ENCODE results near the gene CACNA1G. TPM values are rescaled to one million over a fixed set of nuclear protein-coding genes. Genes with fewer than 3 reads are reported as not detected.

Gene CACNA1G
- total RNA-seq, 2 experiments from 2014 or later: 0.13 TPM; not detected in 1

DNA sequence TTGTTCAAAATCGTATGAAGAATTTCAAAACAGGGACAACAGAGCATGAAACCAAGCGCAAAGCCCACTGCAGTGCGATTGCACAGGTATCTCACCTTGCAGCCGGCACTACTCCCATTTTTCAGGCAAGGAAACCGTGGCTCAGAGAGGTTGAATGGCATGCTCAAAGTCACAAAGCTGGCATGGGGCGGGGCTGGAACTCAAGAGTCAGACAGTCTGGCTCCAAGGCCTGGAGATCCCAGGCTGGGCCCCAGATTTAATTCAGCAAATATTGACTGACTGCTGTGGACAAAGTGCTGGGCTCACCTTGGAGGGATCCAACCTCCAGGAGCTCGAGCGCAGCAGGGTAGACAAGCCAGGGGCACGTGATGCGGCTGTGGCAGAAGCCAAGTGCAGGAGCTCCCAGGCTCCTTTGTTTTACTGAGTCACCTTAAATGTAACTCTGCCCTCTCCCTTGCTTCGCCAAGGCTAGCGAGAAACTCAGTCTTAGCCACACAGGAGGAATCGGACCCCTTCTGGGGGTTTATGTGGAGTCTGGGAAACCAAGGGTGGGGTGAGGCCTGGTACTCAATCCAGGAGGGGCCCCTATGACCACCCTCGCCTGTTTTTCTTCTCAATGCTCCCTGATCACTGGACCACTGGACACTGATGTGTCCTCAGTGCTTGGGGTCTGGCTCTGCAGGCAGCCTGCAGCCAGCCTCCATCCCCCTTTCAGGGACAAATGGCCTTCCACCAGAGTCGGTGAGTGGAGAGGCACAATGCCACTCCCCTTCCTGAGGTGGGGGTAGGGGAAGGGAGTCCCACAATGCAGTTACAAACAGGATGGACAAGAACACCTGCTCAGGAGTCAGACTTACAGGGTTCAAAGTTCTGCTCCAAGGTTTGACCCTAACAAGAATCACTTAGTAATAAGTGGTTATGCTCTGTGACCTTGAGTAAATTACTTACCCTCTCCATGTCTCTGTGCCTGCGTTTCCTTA, 17.4 kb upstream of the CACNA1G start:
- H3K36me3 Mint-ChIP-seq (ENCODE audit: low read depth): no peaks in the 10 kb centered on the region
- ATAC-seq: no peak
- POLR2A ChIA-PET: interaction anchor here (0.6 kb wide), 1 partner anchor 323 kb away, joined by 3 read pairs; the partner anchor contains the start of gene TOB1
- intact Hi-C loops (cut with micrococcal nuclease): loop anchor here (5.0 to 10.0 kb wide), 3 partner anchors 61 to 302 kb away; no protein-coding TSS in a partner anchor
- CTCF ChIA-PET: interaction anchor here (0.8 to 3.0 kb wide), 19 partner anchors 7 to 299 kb away, joined by 3 to 17 read pairs (median 4); partner anchors contain the start of genes CACNA1G, LRRC59 and RSAD1
- H3K27ac Mint-ChIP-seq: no peak overlapping the region
- no peak for TF ChIP-seq CTCF (IDR thresholded peaks at IDR 0.05)
- H3K4me3 Mint-ChIP-seq: peak overlapping the region; percentile 53
- H3K4me1 Mint-ChIP-seq (ENCODE audit: low read depth): peaks cover 11% of the 10 kb centered on the region
- H3K27me3 Mint-ChIP-seq: peaks cover 2% of the 10 kb centered on the region
- H3K9me3 Mint-ChIP-seq: no peaks in the 10 kb centered on the region
- no peak for DNase-seq

DNA sequence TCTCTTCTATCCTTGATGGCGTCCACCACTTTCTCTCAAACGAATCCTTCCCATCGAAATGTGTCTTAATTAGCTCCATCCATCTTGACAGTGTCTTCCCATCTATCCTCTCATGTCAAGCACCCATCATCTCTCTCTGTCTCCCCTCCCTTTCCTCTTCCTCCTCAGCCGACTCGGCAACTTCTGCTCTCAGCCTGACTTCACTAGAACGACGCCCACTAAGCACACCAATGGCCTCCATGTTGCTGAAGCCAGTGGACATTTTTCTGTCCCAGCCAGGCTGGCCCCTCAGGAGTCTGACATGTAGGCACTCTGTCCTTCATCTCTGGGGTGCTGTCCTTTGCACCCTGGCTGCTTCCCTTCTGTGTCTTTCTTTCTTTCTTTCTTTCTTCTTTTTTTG, 16.0 kb upstream of the CACNA1G start:
- no peak for DNase-seq
- peaks cover 11% of the 10 kb centered on the region for H3K4me1 Mint-ChIP-seq (ENCODE audit: low read depth)
- ChIA-PET POLR2A (no interaction called here), CTCF (interaction anchor here (0.8 to 1.6 kb wide), 7 partner anchors 16 to 298 kb away, joined by 3 to 4 read pairs (median 3); partner anchors contain the start of gene CACNA1G)
- ATAC-seq: no peak
- H3K27ac Mint-ChIP-seq: no peak overlapping the region
- peaks cover 2% of the 10 kb centered on the region for H3K27me3 Mint-ChIP-seq
- H3K4me3 Mint-ChIP-seq: no peak overlapping the region
- no peaks in the 10 kb centered on the region for H3K9me3 Mint-ChIP-seq
- TF ChIP-seq CTCF (IDR thresholded peaks at IDR 0.05): no peak
- intact Hi-C loops (cut with micrococcal nuclease): loop anchor here (5.0 to 10.0 kb wide), 3 partner anchors 62 to 300 kb away; no protein-coding TSS in a partner anchor
- no peaks in the 10 kb centered on the region for H3K36me3 Mint-ChIP-seq (ENCODE audit: low read depth)

DNA sequence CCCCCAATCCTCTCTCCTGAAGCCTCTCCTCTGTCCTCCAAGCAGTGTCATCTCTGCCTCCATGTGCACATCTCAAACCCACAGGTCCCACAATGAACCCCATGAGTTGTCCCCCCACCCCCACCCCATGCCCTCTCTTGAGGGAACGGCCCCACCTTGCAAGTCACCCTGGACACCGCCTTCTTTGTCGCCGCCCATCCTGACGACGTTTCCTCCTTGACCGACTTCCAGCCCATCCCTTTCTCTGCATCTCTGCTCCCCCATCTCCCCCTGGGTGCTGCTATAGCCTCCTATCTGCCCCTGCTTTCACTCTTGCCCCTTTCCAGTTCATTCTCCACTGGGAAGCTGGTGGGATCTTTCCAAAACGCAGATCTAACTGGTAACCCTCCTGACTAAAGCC, 15.2 kb upstream of the CACNA1G start:
- ATAC-seq (no peak), DNase-seq (no peak)
- intact Hi-C loops (cut with micrococcal nuclease): loop anchor here (10.0 kb wide), 2 partner anchors 149 to 299 kb away; no protein-coding TSS in a partner anchor
- POLR2A ChIA-PET: no interaction called here
- peaks cover 11% of the 10 kb centered on the region for H3K4me1 Mint-ChIP-seq (ENCODE audit: low read depth)
- H3K9me3 Mint-ChIP-seq: no peaks in the 10 kb centered on the region
- no peaks in the 10 kb centered on the region for H3K36me3 Mint-ChIP-seq (ENCODE audit: low read depth)
- no peak overlapping the region for H3K4me3 Mint-ChIP-seq
- TF ChIP-seq CTCF (IDR thresholded peaks at IDR 0.05): no peak
- CTCF ChIA-PET: interaction anchor here (1.3 to 1.4 kb wide), 2 partner anchors 17 to 77 kb away, joined by 3 read pairs; no protein-coding TSS in a partner anchor
- H3K27ac Mint-ChIP-seq: no peak overlapping the region
- peaks cover 2% of the 10 kb centered on the region for H3K27me3 Mint-ChIP-seq

DNA sequence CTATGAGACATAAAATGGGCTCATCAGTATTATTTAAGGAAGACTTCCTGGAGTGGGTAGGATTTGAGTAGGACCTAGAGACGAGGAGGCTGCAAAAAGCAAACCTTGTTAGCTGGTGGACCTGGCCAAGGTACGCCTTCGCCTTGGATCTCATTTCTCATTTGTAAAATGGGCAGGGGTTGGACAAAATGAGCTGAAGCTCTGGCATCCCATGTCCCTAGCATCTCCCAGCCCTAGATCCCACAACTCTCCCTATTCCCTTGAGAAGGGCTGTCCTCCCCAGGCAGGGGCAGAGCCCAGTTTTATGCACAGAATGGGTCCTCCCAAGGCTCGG, 13.8 kb upstream of the CACNA1G start:
- ChIA-PET CTCF (interaction anchor here (0.6 to 2.1 kb wide), 19 partner anchors 10 to 306 kb away, joined by 3 to 15 read pairs (median 3); no protein-coding TSS in a partner anchor), POLR2A (no interaction called here)
- ATAC-seq (no peak), DNase-seq (no peak)
- TF ChIP-seq CTCF (IDR thresholded peaks at IDR 0.05): no peak
- Mint-ChIP-seq H3K9me3 (no peaks in the 10 kb centered on the region), H3K4me1 (ENCODE audit: low read depth) (peaks cover 10% of the 10 kb centered on the region), H3K27me3 (peaks cover 2% of the 10 kb centered on the region), H3K4me3 (peak overlapping the region; percentile 82), H3K36me3 (ENCODE audit: low read depth) (no peaks in the 10 kb centered on the region), H3K27ac (no peak overlapping the region)
- intact Hi-C loops (cut with micrococcal nuclease): loop anchor here (2.0 to 10.0 kb wide), 3 partner anchors 76 to 298 kb away; no protein-coding TSS in a partner anchor

All from activated CD8-positive, alpha-beta T cell treated with anti-CD3 and anti-CD28 coated beads for 36 hours (primary cell).